Skeletal muscle tissue (tissue), 4 donors: Measurements from ENCODE around the gene ATP11C. TPM values are rescaled to one million over a fixed set of nuclear protein-coding genes. Genes with fewer than 3 reads are reported as not detected.
"Not testable (repeated sequence)": the region's sequence is repeated elsewhere in the genome, so short reads cannot be mapped to it uniquely, and the experiment has no call there.

Experiments used
- H3K27ac ChIP-seq: one replicate; pipeline ENCODE4 v1.7.0; 2013; ENCODE audit warnings: mild to moderate bottlenecking, low read depth, low read length, inconsistent platforms
- H3K27me3 ChIP-seq, 3 donors: one replicate each; pipeline ENCODE4 v1.7.0; 2013; ENCODE audit warnings: low read length in 3 of 3; ENCODE audit not compliant: control insufficient read depth in 3 of 3, insufficient read depth in 3 of 3
- H3K36me3 ChIP-seq, 3 donors: one replicate each; pipeline ENCODE4 v1.7.0; 2013; ENCODE audit warnings: low read length in 3 of 3; ENCODE audit not compliant: control insufficient read depth in 3 of 3, insufficient read depth in 3 of 3
- H3K4me1 ChIP-seq, 3 donors: one replicate each; pipeline ENCODE4 v1.7.0; 2013; ENCODE audit warnings: low read length in 3 of 3, mild to moderate bottlenecking in 3 of 3; ENCODE audit not compliant: control insufficient read depth in 3 of 3, insufficient read depth in 3 of 3
- H3K4me3 ChIP-seq, 3 donors: one replicate each; pipeline ENCODE4 v1.7.0; 2013; ENCODE audit warnings: low read length in 3 of 3
- H3K9ac ChIP-seq, 3 donors: one replicate each; pipeline ENCODE4 v1.7.0; 2013; ENCODE audit warnings: low read length in 3 of 3, mild to moderate bottlenecking in 3 of 3, moderate library complexity in 2 of 3, low read depth in 1 of 3
- H3K9me3 ChIP-seq, 3 donors: one replicate each; pipeline ENCODE4 v1.7.0; 2013; ENCODE audit warnings: low read length in 3 of 3; ENCODE audit not compliant: control insufficient read depth in 3 of 3
- total RNA-seq: library from RNA; depleted of rRNA; stranded (reverse); fragments of >200 nt; gene quantifications from one replicate; pipeline ENCODE4 v1.2.3, GENCODE V29; 2014
- donor health status: Osteomylitis.

Gene ATP11C
- total RNA-seq, 1 donor from 2014 or later = 17.7 TPM

- no peak overlapping the region for H3K27ac ChIP-seq
- no peaks in the 10 kb centered on the region for H3K9me3 ChIP-seq
- H3K36me3 ChIP-seq = no peaks in the 10 kb centered on the region
- H3K9ac ChIP-seq = no peak overlapping the region
- peaks cover 0 to 3% (median 0%) of the 10 kb centered on the region in 3 donors for H3K4me1 ChIP-seq
- no peaks in the 10 kb centered on the region for H3K27me3 ChIP-seq
- no peak overlapping the region for H3K4me3 ChIP-seq
Observed at GRCh38 chrX:139877710-139878414, 55.0 kb downstream of the ATP11C start.

GRCh38 chrX:139875841-139876240 lies 57.0 kb downstream of the ATP11C start:
- no peak overlapping the region for H3K27ac ChIP-seq
- H3K9ac ChIP-seq = no peak overlapping the region
- no peak overlapping the region for H3K4me3 ChIP-seq
- no peaks in the 10 kb centered on the region for H3K36me3 ChIP-seq
- no peaks in the 10 kb centered on the region for H3K9me3 ChIP-seq
- H3K27me3 ChIP-seq = no peaks in the 10 kb centered on the region
- no peaks in the 10 kb centered on the region for H3K4me1 ChIP-seq

GRCh38 chrX:139869796-139870195 lies 63.1 kb downstream of the ATP11C start:
- Histone ChIP-seq H3K27ac (no peak overlapping the region), H3K9ac (no peak overlapping the region), H3K4me1 (no peaks in the 10 kb centered on the region)

GRCh38 chrX:139864640-139865039 lies 68.2 kb downstream of the ATP11C start:
- no peaks in the 10 kb centered on the region for H3K27me3 ChIP-seq
- H3K27ac ChIP-seq = no peak overlapping the region
- no peaks in the 10 kb centered on the region for H3K4me1 ChIP-seq
- H3K9me3 ChIP-seq = no peaks in the 10 kb centered on the region
- H3K4me3 ChIP-seq = no peak overlapping the region
- H3K9ac ChIP-seq = no peak overlapping the region
- H3K36me3 ChIP-seq = no peaks in the 10 kb centered on the region

More at GRCh38 chrX:139869796-139870195, 63.1 kb downstream of the ATP11C start:
- Histone ChIP-seq H3K27me3 (no peaks in the 10 kb centered on the region), H3K9me3 (no peaks in the 10 kb centered on the region), H3K36me3 (no peaks in the 10 kb centered on the region), H3K4me3 (no peak overlapping the region)

GRCh38 chrX:139862208-139862607 lies 70.6 kb downstream of the ATP11C start:
- no peak overlapping the region for H3K9ac ChIP-seq
- H3K36me3 ChIP-seq = no peaks in the 10 kb centered on the region
- no peaks in the 10 kb centered on the region for H3K27me3 ChIP-seq
- H3K27ac ChIP-seq = no peak overlapping the region
- H3K9me3 ChIP-seq = no peaks in the 10 kb centered on the region
- H3K4me1 ChIP-seq = no peaks in the 10 kb centered on the region
- no peak overlapping the region for H3K4me3 ChIP-seq

- H3K27ac ChIP-seq, H3K9me3 ChIP-seq, H3K27me3 ChIP-seq, H3K4me3 ChIP-seq, H3K36me3 ChIP-seq, H3K9ac ChIP-seq, H3K4me1 ChIP-seq: not testable (repeated sequence)
Observed at GRCh38 chrX:139856826-139857225, 76.0 kb downstream of the ATP11C start.

GRCh38 chrX:139851730-139852129 lies 81.1 kb downstream of the ATP11C start:
- Histone ChIP-seq H3K27ac (no peak overlapping the region), H3K27me3 (no peaks in the 10 kb centered on the region), H3K9me3 (no peaks in the 10 kb centered on the region), H3K4me3 (no peak overlapping the region), H3K9ac (no peak overlapping the region), H3K4me1 (no peaks in the 10 kb centered on the region), H3K36me3 (no peaks in the 10 kb centered on the region)

GRCh38 chrX:139850968-139851367 lies 81.9 kb downstream of the ATP11C start:
- Histone ChIP-seq H3K36me3 (no peaks in the 10 kb centered on the region), H3K9ac (no peak overlapping the region), H3K27me3 (no peaks in the 10 kb centered on the region), H3K27ac (no peak overlapping the region), H3K9me3 (no peaks in the 10 kb centered on the region), H3K4me3 (no peak overlapping the region), H3K4me1 (no peaks in the 10 kb centered on the region)

GRCh38 chrX:139844884-139845283 lies 88.0 kb downstream of the ATP11C start:
- H3K9me3 ChIP-seq = no peaks in the 10 kb centered on the region
- no peak overlapping the region for H3K4me3 ChIP-seq
- peaks cover 0 to 3% (median 0%) of the 10 kb centered on the region in 3 donors for H3K4me1 ChIP-seq
- no peaks in the 10 kb centered on the region for H3K36me3 ChIP-seq
- H3K27ac ChIP-seq = no peak overlapping the region
- H3K9ac ChIP-seq = no peak overlapping the region
- H3K27me3 ChIP-seq = no peaks in the 10 kb centered on the region

GRCh38 chrX:139844163-139844562 lies 88.7 kb downstream of the ATP11C start:
- Histone ChIP-seq H3K27ac (no peak overlapping the region), H3K4me1 (peaks cover 0 to 3% (median 0%) of the 10 kb centered on the region in 3 donors), H3K9me3 (no peaks in the 10 kb centered on the region), H3K36me3 (no peaks in the 10 kb centered on the region), H3K4me3 (no peak overlapping the region), H3K9ac (no peak overlapping the region), H3K27me3 (no peaks in the 10 kb centered on the region)
